Measurements from ENCODE around the gene CYP4A22. TPM values are rescaled to one million over a fixed set of nuclear protein-coding genes. Genes with fewer than 3 reads are reported as not detected.

CYP4A22 gene
- total RNA-seq, 1 donor from 2014 or later: 0.17 TPM

Other genes with a start within 250 kb of the CYP4A22 start
- 0.71 TPM for gene CYP4A11, start 196.0 kb upstream of the CYP4A22 start, total RNA-seq (ENCODE audit: unreplicated experiment)
- gene CYP4X1, start 113.8 kb upstream of the CYP4A22 start, total RNA-seq (ENCODE audit: unreplicated experiment): 0.81 TPM
- not detected for gene CYP4Z1, start 70.2 kb upstream of the CYP4A22 start, total RNA-seq (ENCODE audit: unreplicated experiment)
- not detected for gene PDZK1IP1, start 52.6 kb downstream of the CYP4A22 start, total RNA-seq (ENCODE audit: unreplicated experiment)
- gene TAL1, start 94.8 kb downstream of the CYP4A22 start, total RNA-seq (ENCODE audit: unreplicated experiment): 2.1 TPM
- 5.4 TPM for gene STIL, start 176.7 kb downstream of the CYP4A22 start, total RNA-seq (ENCODE audit: unreplicated experiment)
- 60.4 TPM for gene CMPK1, start 196.3 kb downstream of the CYP4A22 start, total RNA-seq (ENCODE audit: unreplicated experiment)

Measured in glutamatergic neuron (in vitro differentiated cells).